WTC11 (cell line): ENCODE measurements around the gene GNG13.

Source experiments
- ATF1 ChIP-seq: sonication (generic); formaldehyde crosslinking; IDR thresholded peaks from 2 replicates; pipeline ENCODE4 v1.8.1; 2023; ENCODE audit warnings: mild to moderate bottlenecking, moderate library complexity, missing genetic modification reagents
- CREB1 ChIP-seq: sonication (generic); formaldehyde crosslinking; IDR thresholded peaks from 2 replicates; pipeline ENCODE4 v1.8.0; 2023; ENCODE audit warnings: mild to moderate bottlenecking, missing genetic modification reagents
- CREM ChIP-seq: sonication (generic); formaldehyde crosslinking; IDR thresholded peaks from 2 replicates; pipeline ENCODE4 v1.8.1; 2022; ENCODE audit warnings: mild to moderate bottlenecking, missing genetic modification reagents, moderate library complexity
- ELF4 ChIP-seq: sonication (generic); formaldehyde crosslinking; IDR thresholded peaks from 2 replicates; pipeline ENCODE4 v1.8.1; 2022; ENCODE audit warnings: low read depth, mild to moderate bottlenecking, moderate library complexity, missing genetic modification reagents
- GTF2I ChIP-seq: fragments of 250-450 bp; sonication (Bioruptor Pico); conservative IDR thresholded peaks from 2 replicates; pipeline ENCODE4 v1.4.0; 2021; ENCODE audit warnings: mild to moderate bottlenecking
- SP1 ChIP-seq: sonication (generic); formaldehyde crosslinking; conservative IDR thresholded peaks from 2 replicates; pipeline ENCODE4 v1.8.1; 2022; ENCODE audit warnings: missing genetic modification reagents
- TF ChIP-seq, protein P1 (sequence below): fragments of 200-600 bp; IDR thresholded peaks from 2 replicates; pipeline ENCODE4 v1.8.0; 2022; ENCODE audit warnings: antibody characterized with exemption
- TF ChIP-seq, protein P2 (sequence below): sonication (generic); formaldehyde crosslinking; IDR thresholded peaks from 2 replicates; pipeline ENCODE4 v1.8.0; 2023; ENCODE audit warnings: missing genetic modification reagents, mild to moderate bottlenecking, borderline replicate concordance
- TF ChIP-seq, protein P3 (sequence below): sonication (generic); formaldehyde crosslinking; IDR thresholded peaks from 2 replicates; pipeline ENCODE4 v1.8.0; 2022; ENCODE audit warnings: mild to moderate bottlenecking, missing genetic modification reagents
- TF ChIP-seq, protein P4 (sequence below): sonication (generic); formaldehyde crosslinking; IDR thresholded peaks from 2 replicates; pipeline ENCODE4 v1.8.0; 2022; ENCODE audit warnings: mild to moderate bottlenecking, missing genetic modification reagents
- TF ChIP-seq, protein P5 (sequence below): sonication (generic); formaldehyde crosslinking; IDR thresholded peaks from 2 replicates; pipeline ENCODE4 v1.8.0; 2023; ENCODE audit warnings: missing genetic modification reagents
- TF ChIP-seq, protein P6 (sequence below): sonication (generic); formaldehyde crosslinking; IDR thresholded peaks from 2 replicates; pipeline ENCODE4 v1.8.1; 2022; ENCODE audit warnings: low read depth, mild to moderate bottlenecking, moderate library complexity, missing genetic modification reagents, borderline replicate concordance
- TF ChIP-seq, protein P7 (sequence below): sonication (generic); formaldehyde crosslinking; IDR thresholded peaks from 2 replicates; pipeline ENCODE4 v1.8.1; 2023; ENCODE audit warnings: mild to moderate bottlenecking, missing genetic modification reagents
- TF ChIP-seq, protein P8 (sequence below): sonication (generic); formaldehyde crosslinking; IDR thresholded peaks from 2 replicates; pipeline ENCODE4 v1.8.1; 2023; ENCODE audit warnings: mild to moderate bottlenecking, missing genetic modification reagents, moderate library complexity

DNA sequence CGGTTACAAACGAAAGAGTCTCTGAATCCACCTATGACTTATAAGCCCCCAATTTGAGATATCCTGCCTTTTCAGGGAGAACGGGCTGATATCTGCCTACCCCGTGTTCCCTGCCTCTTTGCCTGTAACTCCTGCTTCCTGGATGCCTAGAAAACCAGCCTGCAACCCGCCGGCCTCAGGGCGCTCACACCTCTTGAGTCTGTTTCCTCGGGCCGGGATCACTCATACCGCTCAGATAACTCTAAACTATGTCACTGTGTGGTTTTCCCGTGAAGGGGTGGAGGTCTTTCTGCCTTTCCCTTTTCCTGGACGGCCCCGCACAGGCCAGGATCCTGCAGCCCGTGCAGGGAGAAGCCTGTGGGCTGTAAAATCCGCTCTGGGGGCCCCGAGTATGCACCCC, 22.7 kb downstream of the GNG13 start:
- TF ChIP-seq, protein P1, sequence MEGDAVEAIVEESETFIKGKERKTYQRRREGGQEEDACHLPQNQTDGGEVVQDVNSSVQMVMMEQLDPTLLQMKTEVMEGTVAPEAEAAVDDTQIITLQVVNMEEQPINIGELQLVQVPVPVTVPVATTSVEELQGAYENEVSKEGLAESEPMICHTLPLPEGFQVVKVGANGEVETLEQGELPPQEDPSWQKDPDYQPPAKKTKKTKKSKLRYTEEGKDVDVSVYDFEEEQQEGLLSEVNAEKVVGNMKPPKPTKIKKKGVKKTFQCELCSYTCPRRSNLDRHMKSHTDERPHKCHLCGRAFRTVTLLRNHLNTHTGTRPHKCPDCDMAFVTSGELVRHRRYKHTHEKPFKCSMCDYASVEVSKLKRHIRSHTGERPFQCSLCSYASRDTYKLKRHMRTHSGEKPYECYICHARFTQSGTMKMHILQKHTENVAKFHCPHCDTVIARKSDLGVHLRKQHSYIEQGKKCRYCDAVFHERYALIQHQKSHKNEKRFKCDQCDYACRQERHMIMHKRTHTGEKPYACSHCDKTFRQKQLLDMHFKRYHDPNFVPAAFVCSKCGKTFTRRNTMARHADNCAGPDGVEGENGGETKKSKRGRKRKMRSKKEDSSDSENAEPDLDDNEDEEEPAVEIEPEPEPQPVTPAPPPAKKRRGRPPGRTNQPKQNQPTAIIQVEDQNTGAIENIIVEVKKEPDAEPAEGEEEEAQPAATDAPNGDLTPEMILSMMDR = no peak
- TF ChIP-seq, protein P2, sequence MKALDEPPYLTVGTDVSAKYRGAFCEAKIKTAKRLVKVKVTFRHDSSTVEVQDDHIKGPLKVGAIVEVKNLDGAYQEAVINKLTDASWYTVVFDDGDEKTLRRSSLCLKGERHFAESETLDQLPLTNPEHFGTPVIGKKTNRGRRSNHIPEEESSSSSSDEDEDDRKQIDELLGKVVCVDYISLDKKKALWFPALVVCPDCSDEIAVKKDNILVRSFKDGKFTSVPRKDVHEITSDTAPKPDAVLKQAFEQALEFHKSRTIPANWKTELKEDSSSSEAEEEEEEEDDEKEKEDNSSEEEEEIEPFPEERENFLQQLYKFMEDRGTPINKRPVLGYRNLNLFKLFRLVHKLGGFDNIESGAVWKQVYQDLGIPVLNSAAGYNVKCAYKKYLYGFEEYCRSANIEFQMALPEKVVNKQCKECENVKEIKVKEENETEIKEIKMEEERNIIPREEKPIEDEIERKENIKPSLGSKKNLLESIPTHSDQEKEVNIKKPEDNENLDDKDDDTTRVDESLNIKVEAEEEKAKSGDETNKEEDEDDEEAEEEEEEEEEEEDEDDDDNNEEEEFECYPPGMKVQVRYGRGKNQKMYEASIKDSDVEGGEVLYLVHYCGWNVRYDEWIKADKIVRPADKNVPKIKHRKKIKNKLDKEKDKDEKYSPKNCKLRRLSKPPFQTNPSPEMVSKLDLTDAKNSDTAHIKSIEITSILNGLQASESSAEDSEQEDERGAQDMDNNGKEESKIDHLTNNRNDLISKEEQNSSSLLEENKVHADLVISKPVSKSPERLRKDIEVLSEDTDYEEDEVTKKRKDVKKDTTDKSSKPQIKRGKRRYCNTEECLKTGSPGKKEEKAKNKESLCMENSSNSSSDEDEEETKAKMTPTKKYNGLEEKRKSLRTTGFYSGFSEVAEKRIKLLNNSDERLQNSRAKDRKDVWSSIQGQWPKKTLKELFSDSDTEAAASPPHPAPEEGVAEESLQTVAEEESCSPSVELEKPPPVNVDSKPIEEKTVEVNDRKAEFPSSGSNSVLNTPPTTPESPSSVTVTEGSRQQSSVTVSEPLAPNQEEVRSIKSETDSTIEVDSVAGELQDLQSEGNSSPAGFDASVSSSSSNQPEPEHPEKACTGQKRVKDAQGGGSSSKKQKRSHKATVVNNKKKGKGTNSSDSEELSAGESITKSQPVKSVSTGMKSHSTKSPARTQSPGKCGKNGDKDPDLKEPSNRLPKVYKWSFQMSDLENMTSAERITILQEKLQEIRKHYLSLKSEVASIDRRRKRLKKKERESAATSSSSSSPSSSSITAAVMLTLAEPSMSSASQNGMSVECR = no peak
- TF ChIP-seq GTF2I (no peak), ATF1 (CRISPR knock-in tag) (no peak), CREM (CRISPR knock-in tag) (no peak), CREB1 (CRISPR knock-in tag) (no peak), ELF4 (no peak), SP1 (CRISPR knock-in tag) (no peak)
- TF ChIP-seq, protein P3, sequence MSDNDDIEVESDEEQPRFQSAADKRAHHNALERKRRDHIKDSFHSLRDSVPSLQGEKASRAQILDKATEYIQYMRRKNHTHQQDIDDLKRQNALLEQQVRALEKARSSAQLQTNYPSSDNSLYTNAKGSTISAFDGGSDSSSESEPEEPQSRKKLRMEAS (CRISPR knock-in tag) = no peak
- TF ChIP-seq, protein P4, sequence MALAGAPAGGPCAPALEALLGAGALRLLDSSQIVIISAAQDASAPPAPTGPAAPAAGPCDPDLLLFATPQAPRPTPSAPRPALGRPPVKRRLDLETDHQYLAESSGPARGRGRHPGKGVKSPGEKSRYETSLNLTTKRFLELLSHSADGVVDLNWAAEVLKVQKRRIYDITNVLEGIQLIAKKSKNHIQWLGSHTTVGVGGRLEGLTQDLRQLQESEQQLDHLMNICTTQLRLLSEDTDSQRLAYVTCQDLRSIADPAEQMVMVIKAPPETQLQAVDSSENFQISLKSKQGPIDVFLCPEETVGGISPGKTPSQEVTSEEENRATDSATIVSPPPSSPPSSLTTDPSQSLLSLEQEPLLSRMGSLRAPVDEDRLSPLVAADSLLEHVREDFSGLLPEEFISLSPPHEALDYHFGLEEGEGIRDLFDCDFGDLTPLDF (CRISPR knock-in tag) = no peak
- TF ChIP-seq, protein P5, sequence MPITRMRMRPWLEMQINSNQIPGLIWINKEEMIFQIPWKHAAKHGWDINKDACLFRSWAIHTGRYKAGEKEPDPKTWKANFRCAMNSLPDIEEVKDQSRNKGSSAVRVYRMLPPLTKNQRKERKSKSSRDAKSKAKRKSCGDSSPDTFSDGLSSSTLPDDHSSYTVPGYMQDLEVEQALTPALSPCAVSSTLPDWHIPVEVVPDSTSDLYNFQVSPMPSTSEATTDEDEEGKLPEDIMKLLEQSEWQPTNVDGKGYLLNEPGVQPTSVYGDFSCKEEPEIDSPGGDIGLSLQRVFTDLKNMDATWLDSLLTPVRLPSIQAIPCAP (CRISPR knock-in tag) = no peak
- TF ChIP-seq, protein P6, sequence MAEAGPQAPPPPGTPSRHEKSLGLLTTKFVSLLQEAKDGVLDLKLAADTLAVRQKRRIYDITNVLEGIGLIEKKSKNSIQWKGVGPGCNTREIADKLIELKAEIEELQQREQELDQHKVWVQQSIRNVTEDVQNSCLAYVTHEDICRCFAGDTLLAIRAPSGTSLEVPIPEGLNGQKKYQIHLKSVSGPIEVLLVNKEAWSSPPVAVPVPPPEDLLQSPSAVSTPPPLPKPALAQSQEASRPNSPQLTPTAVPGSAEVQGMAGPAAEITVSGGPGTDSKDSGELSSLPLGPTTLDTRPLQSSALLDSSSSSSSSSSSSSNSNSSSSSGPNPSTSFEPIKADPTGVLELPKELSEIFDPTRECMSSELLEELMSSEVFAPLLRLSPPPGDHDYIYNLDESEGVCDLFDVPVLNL (CRISPR knock-in tag) = no peak
- TF ChIP-seq, protein P7, sequence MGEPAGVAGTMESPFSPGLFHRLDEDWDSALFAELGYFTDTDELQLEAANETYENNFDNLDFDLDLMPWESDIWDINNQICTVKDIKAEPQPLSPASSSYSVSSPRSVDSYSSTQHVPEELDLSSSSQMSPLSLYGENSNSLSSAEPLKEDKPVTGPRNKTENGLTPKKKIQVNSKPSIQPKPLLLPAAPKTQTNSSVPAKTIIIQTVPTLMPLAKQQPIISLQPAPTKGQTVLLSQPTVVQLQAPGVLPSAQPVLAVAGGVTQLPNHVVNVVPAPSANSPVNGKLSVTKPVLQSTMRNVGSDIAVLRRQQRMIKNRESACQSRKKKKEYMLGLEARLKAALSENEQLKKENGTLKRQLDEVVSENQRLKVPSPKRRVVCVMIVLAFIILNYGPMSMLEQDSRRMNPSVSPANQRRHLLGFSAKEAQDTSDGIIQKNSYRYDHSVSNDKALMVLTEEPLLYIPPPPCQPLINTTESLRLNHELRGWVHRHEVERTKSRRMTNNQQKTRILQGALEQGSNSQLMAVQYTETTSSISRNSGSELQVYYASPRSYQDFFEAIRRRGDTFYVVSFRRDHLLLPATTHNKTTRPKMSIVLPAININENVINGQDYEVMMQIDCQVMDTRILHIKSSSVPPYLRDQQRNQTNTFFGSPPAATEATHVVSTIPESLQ (CRISPR knock-in tag) = no peak
- TF ChIP-seq, protein P8, sequence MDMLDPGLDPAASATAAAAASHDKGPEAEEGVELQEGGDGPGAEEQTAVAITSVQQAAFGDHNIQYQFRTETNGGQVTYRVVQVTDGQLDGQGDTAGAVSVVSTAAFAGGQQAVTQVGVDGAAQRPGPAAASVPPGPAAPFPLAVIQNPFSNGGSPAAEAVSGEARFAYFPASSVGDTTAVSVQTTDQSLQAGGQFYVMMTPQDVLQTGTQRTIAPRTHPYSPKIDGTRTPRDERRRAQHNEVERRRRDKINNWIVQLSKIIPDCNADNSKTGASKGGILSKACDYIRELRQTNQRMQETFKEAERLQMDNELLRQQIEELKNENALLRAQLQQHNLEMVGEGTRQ (CRISPR knock-in tag) = no peak
